Activated CD4-positive, alpha-beta T cell treated with anti-CD3 and anti-CD28 coated beads, Interleukin-2, amount 50 U/mL, for 48 hours (primary cell): ENCODE results near the gene FCRL5.
"Not testable (repeated sequence)": the region's sequence is repeated elsewhere in the genome, so short reads cannot be mapped to it uniquely, and the experiment has no call there.

Source experiments
- DNase-seq, 2 experiments: peaks; one replicate each; pipeline ENCODE4 v3.0.0-alpha.2; 2020

Gene FCRL5

GRCh38 chr1:157551694-157552693, at the start of gene FCRL5:
TSS of gene FCRL5 (minus strand) at chr1:157552515. CDS start at chr1:157552362, 153 bp downstream.
- DNase-seq = no peak

GRCh38 chr1:157600236-157600635, 47.9 kb upstream of the FCRL5 start:
- no peak for DNase-seq

GRCh38 chr1:157597959-157598667, 45.8 kb upstream of the FCRL5 start, which contains the start of gene FCRL4:
TSS of gene FCRL4 (minus strand) at chr1:157598085. CDS start at chr1:157597944, 141 bp downstream.
- DNase-seq = no peak

- DNase-seq = no peak
Measured at GRCh38 chr1:157596384-157596783, 44.1 kb upstream of the FCRL5 start.

- DNase-seq = no peak
Measured at GRCh38 chr1:157595356-157595755, 43.0 kb upstream of the FCRL5 start.

GRCh38 chr1:157585984-157586383, 33.7 kb upstream of the FCRL5 start:
- no peak for DNase-seq

- DNase-seq = no peak
Measured at GRCh38 chr1:157584503-157584902, 32.2 kb upstream of the FCRL5 start.

- DNase-seq = no peak
Measured at GRCh38 chr1:157580828-157581210, 28.5 kb upstream of the FCRL5 start.

GRCh38 chr1:157580179-157580827, 28.0 kb upstream of the FCRL5 start:
- no peak for DNase-seq

GRCh38 chr1:157577420-157577819, 25.1 kb upstream of the FCRL5 start:
- no peak for DNase-seq

- no peak for DNase-seq
Measured at GRCh38 chr1:157575744-157576143, 23.4 kb upstream of the FCRL5 start.

GRCh38 chr1:157574836-157575235, 22.5 kb upstream of the FCRL5 start:
- DNase-seq = no peak

- DNase-seq = no peak
Measured at GRCh38 chr1:157566484-157567300, 14.4 kb upstream of the FCRL5 start.

GRCh38 chr1:157562515-157562914, 10.2 kb upstream of the FCRL5 start:
- no peak for DNase-seq

- no peak for DNase-seq
Measured at GRCh38 chr1:157558119-157558518, 5.8 kb upstream of the FCRL5 start.

GRCh38 chr1:157548081-157548480, 4.2 kb downstream of the FCRL5 start:
- DNase-seq = not testable (repeated sequence)

- no peak for DNase-seq
Measured at GRCh38 chr1:157542676-157543075, 9.6 kb downstream of the FCRL5 start.

- no peak for DNase-seq
Measured at GRCh38 chr1:157540852-157541251, 11.5 kb downstream of the FCRL5 start.

- no peak for DNase-seq
Measured at GRCh38 chr1:157540160-157540748, 12.1 kb downstream of the FCRL5 start.

- DNase-seq = no peak
Measured at GRCh38 chr1:157539568-157539967, 12.7 kb downstream of the FCRL5 start.

- no peak for DNase-seq
Measured at GRCh38 chr1:157532569-157532968, 19.7 kb downstream of the FCRL5 start.
